GM21423 (cell line): ENCODE results near the gene KTN1.
A peak's percentile ranks its signal among the peaks of the same experiment; 100 is the strongest.

ENCODE experiments used
- ATAC-seq: cut with Tn5 transposase; IDR thresholded peaks from one replicate; pipeline ENCODE4 v1.9.1; 2021; ENCODE audit warnings: mild to moderate bottlenecking, moderate library complexity; ENCODE audit not compliant: unreplicated experiment

KTN1 gene

DNA sequence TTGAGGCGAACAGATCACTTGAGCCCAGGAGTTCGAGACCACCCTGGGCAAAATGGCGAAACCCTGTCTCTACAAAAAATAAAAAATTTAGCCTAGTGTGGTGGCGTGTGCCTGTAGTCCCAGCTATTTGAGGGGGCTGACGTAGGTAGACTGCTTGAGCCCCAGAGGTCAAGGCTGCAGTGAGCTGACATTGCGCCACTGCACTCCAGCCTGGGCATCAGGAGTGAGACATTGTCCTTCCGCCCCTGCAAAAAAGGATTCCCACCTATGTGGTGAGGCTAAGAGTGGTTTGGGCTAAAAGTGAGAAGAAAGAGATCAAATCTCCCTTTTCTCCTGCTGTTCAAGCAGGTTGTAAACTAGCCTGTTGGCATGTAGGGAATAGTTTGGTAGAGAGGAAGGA is 5.0 kb upstream of the KTN1 start:
- no peak for ATAC-seq

DNA sequence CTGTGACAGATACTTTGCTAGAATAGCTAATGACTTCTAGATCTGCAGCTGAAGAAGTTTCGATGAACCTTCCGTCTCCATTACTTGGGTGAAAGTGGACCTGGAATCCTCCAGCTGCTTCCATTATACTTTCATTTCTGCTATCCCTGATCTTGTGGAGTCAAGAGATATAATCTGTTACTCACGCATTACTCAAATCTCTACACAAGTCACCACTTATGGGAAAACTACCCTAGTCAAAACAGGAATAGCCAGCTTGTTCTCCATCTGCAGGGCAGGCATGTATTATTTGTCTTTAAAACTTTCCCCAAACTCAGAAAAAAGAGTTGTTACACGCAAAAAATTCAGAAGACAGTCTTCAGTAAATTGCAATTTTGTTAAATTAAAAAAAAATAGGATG is 2.8 kb upstream of the KTN1 start:
- no peak for ATAC-seq

DNA sequence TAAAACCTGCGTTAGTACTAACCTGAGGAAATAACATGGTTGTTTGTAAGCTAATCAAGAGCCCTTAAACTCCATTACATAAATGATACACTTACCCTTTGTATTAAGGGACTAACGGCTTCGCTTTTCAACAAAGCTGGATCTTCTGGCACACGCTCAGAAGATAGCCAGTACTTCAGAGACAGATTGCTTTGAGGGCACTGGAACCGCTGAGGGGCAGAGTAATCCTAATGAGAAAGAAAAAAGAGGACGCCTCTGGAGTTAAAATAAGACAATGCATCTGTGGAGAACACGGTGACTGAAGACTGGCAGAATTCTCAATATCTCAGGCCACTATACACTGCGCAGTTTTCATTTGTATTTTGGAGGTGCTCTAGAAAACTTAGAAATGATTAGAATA is 1.5 kb upstream of the KTN1 start:
- no peak for ATAC-seq

- ATAC-seq: peak; percentile 65
Observed at GRCh38 chr14:55580470-55581341, 699 bp downstream of the KTN1 start.

DNA sequence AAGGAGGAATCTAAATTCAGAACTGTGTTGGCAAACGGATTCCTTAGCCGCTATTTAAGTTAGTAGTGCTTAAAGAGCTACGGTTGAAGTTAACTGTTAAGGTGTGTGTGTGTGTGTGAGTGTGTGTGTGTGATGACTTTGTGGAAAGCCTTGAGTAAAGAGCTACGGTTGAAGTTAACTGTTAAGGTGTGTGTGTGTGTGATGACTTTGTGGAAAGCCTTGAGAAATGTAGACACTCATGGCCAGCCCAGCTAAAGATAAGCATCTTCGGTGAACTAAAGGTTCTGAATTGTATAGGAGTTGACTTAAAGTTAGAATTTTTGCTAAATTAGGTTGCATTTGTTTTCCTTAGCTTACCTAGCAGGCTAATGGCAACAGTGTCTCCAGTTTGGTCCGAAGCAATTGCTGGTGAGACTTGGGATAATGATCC is 1.4 kb downstream of the KTN1 start:
- ATAC-seq: no peak

GRCh38 chr14:55582746-55583145 is 2.7 kb downstream of the KTN1 start:
- ATAC-seq: no peak

DNA sequence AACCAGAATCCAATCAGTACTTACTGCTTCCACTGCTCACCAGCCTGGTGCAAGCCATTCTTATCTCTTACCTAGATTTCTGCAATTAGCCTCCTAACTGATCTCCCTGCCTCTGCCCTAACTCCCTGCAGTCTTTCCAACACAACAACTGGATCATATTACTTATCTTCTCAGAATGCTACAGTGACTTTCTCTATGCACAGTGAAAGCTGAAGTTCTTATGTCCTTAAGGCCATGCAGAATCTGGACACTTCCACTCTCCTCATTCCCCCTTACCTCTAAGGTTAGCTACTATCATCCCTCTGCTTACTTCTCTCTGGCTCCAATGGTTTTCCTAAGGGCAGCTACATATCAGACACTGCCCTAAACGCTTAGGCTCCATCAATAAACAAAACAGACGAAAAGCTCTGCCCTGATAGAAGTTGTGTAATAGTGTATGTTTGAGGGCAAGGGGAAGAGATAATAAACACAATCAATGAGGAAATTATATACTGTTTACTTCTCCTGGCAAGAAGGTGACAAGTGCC is 4.0 kb downstream of the KTN1 start:
- no peak for ATAC-seq

DNA sequence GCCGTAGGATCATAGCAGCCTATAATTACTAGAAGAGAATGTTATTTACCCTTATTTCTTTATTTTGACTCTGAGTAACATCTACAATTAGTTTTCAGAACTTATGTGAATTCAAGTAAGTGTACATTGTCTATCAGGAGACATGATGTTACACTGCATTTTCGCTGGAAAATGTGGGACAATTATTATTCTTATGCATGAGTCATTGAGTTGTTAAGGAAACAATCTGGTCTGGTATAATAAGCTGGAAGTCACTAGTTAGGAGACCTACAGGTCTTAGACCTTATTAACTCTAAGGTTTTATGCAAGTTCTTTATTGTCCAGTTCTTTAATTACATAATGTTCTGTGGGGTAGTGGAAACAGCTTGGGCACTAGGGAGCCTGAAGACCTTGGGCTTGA is 5.8 kb downstream of the KTN1 start:
- ATAC-seq: no peak

- ATAC-seq: no peak
Observed at GRCh38 chr14:55586411-55586810, 6.4 kb downstream of the KTN1 start.

- ATAC-seq: no peak
Observed at GRCh38 chr14:55587847-55588246, 7.8 kb downstream of the KTN1 start.

DNA sequence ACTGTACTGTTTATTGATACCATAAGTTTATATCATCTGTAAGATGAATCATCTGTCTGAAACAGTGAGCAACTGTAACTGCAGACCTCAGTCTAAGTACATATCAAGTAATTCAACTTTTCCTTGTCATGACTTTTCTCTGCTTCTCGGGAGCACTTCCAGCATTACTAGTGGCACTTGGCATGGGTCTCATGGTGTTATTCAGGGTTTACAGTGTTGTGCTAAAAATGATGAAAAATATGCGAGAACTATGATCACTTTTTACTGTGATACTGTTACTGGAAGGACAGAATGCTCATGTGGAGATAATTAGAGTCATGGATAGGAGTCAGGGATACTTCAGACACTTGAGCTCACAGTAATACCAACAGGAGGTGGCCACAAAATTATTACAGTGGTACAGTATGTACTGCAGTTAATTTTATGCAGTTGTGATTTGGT is 8.3 kb downstream of the KTN1 start:
- ATAC-seq: no peak

DNA sequence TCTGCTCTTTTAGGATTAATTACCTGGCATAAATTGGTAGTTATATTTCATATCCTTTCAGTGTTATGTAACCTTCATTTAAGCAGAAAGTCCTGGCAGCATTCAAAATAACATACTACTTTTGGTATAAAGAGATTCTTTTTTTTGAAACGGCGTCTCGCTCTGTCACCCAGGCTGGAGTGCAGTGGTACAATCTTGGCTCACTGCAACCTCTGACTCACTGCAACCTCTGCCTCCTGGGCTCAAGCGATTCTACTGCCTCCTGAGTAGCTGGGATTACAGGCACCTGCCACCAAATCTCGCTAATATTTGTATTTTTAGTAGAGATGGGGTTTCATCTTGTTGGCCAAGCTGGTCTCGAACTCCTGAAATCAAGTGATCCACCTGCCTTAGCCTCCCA is 9.2 kb downstream of the KTN1 start:
- no peak for ATAC-seq

GRCh38 chr14:55592436-55592835 is 12.4 kb downstream of the KTN1 start:
- ATAC-seq: no peak

DNA sequence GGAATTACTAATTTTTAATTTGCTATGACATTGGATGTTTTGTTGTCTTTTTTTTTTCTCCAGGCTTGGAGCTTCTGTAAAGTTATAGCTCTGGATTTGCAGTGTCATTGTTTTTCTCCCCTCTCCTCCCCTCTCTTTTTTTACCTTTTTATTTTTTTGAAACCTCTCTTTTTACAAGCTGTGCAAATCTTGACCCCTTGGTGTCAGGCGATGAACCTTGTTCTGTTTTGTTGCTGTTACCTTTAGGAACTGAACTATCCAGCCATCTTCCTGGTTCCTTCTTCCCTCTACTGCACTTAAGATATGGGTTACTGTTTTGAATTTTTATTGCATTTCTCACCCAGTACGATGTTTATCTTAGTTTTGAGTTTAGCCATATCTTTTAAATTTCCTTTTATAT is 13.7 kb downstream of the KTN1 start:
- ATAC-seq: no peak

DNA sequence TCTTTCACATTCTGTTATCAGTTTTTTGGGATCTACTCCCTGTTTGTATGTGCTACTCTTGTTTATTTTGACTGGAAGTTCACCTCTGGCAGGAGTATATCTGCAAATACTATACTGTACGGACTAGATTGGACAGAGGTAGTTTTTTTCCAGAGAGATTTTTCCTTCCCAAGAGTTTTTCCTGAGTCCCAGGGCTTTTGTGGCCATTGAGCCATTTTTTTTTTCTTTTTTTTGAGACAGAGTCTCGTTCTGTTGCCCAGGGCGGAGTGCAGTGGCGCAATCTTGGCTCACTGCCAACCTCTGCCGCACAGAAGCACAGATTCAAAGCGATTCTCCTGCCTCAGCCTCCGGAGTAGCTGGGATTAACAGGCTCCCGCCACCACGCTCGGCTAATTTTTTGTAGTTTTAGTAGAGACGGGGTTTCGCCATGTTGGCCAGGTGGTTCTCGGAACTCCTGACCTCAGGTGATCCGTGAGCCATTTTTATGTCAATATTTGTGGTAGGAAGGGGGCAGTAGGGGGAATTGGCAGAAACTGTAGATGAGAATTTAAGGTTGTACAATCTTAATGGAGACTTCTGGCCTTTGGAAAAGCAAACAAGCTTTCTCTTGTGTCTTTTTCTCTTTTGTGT is 19.4 kb downstream of the KTN1 start:
- ATAC-seq: no peak

- ATAC-seq: no peak
Observed at GRCh38 chr14:55600784-55601561, 21.0 kb downstream of the KTN1 start.

- ATAC-seq: no peak
Observed at GRCh38 chr14:55603401-55603953, 23.5 kb downstream of the KTN1 start.

DNA sequence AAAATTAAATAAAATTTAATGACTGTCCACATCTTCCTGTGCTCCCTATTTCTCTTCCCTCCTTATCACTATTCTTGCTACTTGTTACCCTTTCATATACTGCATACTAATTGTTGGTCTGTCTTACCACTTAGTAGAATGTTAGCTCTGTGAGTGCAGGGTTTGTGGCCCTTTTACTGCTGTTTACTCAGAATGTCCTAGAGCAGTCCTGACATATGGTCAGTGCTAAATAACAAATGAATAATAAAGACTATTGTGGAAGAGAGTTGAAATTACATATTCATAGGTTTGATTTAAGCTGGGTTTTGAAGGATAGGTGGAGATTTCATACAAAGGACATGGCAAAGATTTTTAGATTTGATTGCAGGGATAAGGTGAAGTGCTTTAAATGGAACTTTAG is 24.5 kb downstream of the KTN1 start:
- ATAC-seq: no peak

GRCh38 chr14:55604900-55605418 is 25.0 kb downstream of the KTN1 start:
- ATAC-seq: no peak

GRCh38 chr14:55605793-55606192 is 25.8 kb downstream of the KTN1 start:
- no peak for ATAC-seq

GRCh38 chr14:55607386-55607785 is 27.4 kb downstream of the KTN1 start:
- no peak for ATAC-seq
